Endothelial cell of umbilical vein (primary cell): Measurements from ENCODE around the gene SPINT1. TPM values are rescaled to one million over a fixed set of nuclear protein-coding genes. Genes with fewer than 3 reads are reported as not detected.
A peak's percentile ranks its signal among the peaks of the same experiment; 100 is the strongest.

Experiments used
- BruUV-seq: library from RNA; stranded (reverse); fragments of 400-500 nt; replicated peaks from 2 replicates; lab custom pipeline; 2021; lab: Mats Ljungman, UMichigan
- CTCF ChIA-PET: fragments of 300-600, 350-600 bp; sonication (Branson Sonifier 250); formaldehyde crosslinking; loops from one replicate; lab custom pipeline; 2021; ENCODE audit warnings: antibody characterized with exemption, inconsistent platforms; lab: Charles Lee
- POLR2A ChIA-PET: fragments of 300-600, 350-600 bp; sonication (Branson Sonifier 250); formaldehyde crosslinking; loops from one replicate; lab custom pipeline; 2021; ENCODE audit warnings: antibody characterized with exemption, inconsistent platforms; lab: Charles Lee
- DNase-seq: peaks from one replicate; pipeline ENCODE4 v3.0.0-alpha.2; 2011; ENCODE audit warnings: low read depth, low spot score
- FAIRE-seq: peaks from 2 replicates; lab custom pipeline; 2011; peaks lifted over from hg19 to GRCh38; lab: Jason Lieb, UNC
- H2AFZ ChIP-seq: 2 replicates; pipeline ENCODE4 v1.6.0; 2012; ENCODE audit warnings: low read depth, low read length, control low read depth, inconsistent platforms
- H3K27ac ChIP-seq: 2 replicates; pipeline ENCODE4 v1.5.1; 2011; ENCODE audit warnings: low read depth, mild to moderate bottlenecking, control low read depth, low read length, moderate library complexity; ENCODE audit not compliant: insufficient read depth
- H3K27me3 ChIP-seq, 2 experiments: 2 replicates each; pipeline versions ENCODE4 v1.6.0 to v1.6.1; 2011; ENCODE audit warnings: low read length in 2 of 2, mixed read lengths in 1 of 2; ENCODE audit not compliant: control insufficient read depth in 2 of 2, insufficient read depth in 2 of 2
- H3K36me3 ChIP-seq, 2 experiments: 2 replicates in 1 of 2; 3 replicates in 1 of 2; pipeline ENCODE4 v1.5.1; 2011; ENCODE audit warnings: low read length in 2 of 2, mild to moderate bottlenecking in 1 of 2, moderate library complexity in 1 of 2; ENCODE audit not compliant: control insufficient read depth in 2 of 2, insufficient read depth in 2 of 2; ENCODE audit errors: extremely low read depth in 1 of 2
- H3K4me1 ChIP-seq: 3 replicates; pipeline ENCODE4 v1.5.1; 2011; ENCODE audit warnings: mild to moderate bottlenecking, low read length; ENCODE audit not compliant: control insufficient read depth, insufficient read depth; ENCODE audit errors: extremely low read depth
- H3K4me2 ChIP-seq: 2 replicates; pipeline ENCODE4 v1.6.1; 2011; ENCODE audit warnings: low read length, control low read depth, mixed read lengths; ENCODE audit not compliant: insufficient read depth
- H3K4me3 ChIP-seq, 3 experiments: fragments of 200-600 bp in 1 of 3; sonication (generic), shearing (Covaris generic) in 1 of 3; replicated peaks in 1 of 3; 2 replicates each; pipeline ENCODE4 v1.5.1; 2011 to 2016; ENCODE audit warnings: control low read depth in 3 of 3, low read length in 3 of 3, mild to moderate bottlenecking in 2 of 3, inconsistent platforms in 1 of 3, low read depth in 1 of 3, moderate library complexity in 1 of 3; ENCODE audit not compliant: insufficient read depth in 1 of 3
- H3K79me2 ChIP-seq: 2 replicates; pipeline ENCODE4 v1.6.0; 2012; ENCODE audit warnings: low read length, inconsistent platforms; ENCODE audit not compliant: control insufficient read depth, insufficient read depth
- H3K9ac ChIP-seq: replicated peaks from 2 replicates; pipeline ENCODE3; 2011; ENCODE audit warnings: low read length, control low read depth; ENCODE audit not compliant: insufficient read depth; ENCODE audit errors: extremely low read depth
- H3K9me1 ChIP-seq: replicated peaks from 3 replicates; pipeline ENCODE4 v1.6.0; 2011; ENCODE audit warnings: mild to moderate bottlenecking, low read length; ENCODE audit not compliant: control insufficient read depth, insufficient read depth; ENCODE audit errors: extremely low read depth
- H3K9me3 ChIP-seq: replicated peaks from 2 replicates; pipeline ENCODE4 v1.5.1; 2012; ENCODE audit warnings: low read length, inconsistent platforms; ENCODE audit not compliant: control insufficient read depth, insufficient read depth
- H4K20me1 ChIP-seq: replicated peaks from 2 replicates; pipeline ENCODE3; 2011; ENCODE audit warnings: mild to moderate bottlenecking, low read length; ENCODE audit not compliant: control insufficient read depth, insufficient read depth; ENCODE audit errors: extremely low read depth
- FOS ChIP-seq: IDR thresholded peaks from 2 replicates; pipeline ENCODE4 v1.6.1; 2011; ENCODE audit warnings: mild to moderate bottlenecking, low read length, moderate library complexity, borderline replicate concordance; ENCODE audit not compliant: insufficient read depth
- JUN ChIP-seq: IDR thresholded peaks from 2 replicates; pipeline ENCODE4 v1.6.1; 2011; ENCODE audit warnings: borderline replicate concordance, low read depth; ENCODE audit not compliant: insufficient read length, insufficient read depth
- MAX ChIP-seq: IDR thresholded peaks from 2 replicates; pipeline ENCODE4 v1.6.1; 2011; ENCODE audit not compliant: insufficient read depth, insufficient read length
- MYC ChIP-seq: IDR thresholded peaks from one replicate; pipeline ENCODE4 v1.6.1; 2011; ENCODE audit warnings: mild to moderate bottlenecking, low read depth, low read length
- POLR2A ChIP-seq: IDR thresholded peaks from 2 replicates; pipeline ENCODE4 v1.6.1; 2012; ENCODE audit warnings: low read depth, mild to moderate bottlenecking, control low read depth, low read length
- POLR2AphosphoS5 ChIP-seq: IDR thresholded peaks from 2 replicates; pipeline ENCODE4 v1.6.1; 2012; ENCODE audit warnings: low read depth, mild to moderate bottlenecking, control low read depth, low read length, moderate library complexity; ENCODE audit not compliant: insufficient read depth
- dilution Hi-C: fragments of 300-500 bp; cut with MboI; formaldehyde crosslinking; loops from one replicate; pipeline ENCODE4 v1.15.0; 2019; ENCODE audit warnings: low sequenced_read_pairs; ENCODE audit not compliant: extremely low pct_ligation_motif_present
- intact Hi-C: fragments of 100-400 bp; cut with micrococcal nuclease; formaldehyde crosslinking; loops from one replicate; pipeline ENCODE4 v1.10.0; 2022
- polyA plus RNA-seq, 4 experiments: library from polyadenylated mRNA; depleted of rRNA in 3 of 4; stranded (reverse) in 3 of 4; unstranded in 1 of 4; fragments of >200 nt; gene quantifications; 2 replicates each; pipeline versions ENCODE4 v1.2.1 to v1.2.3, GENCODE V29; 2011 to 2012; ENCODE audit warnings: missing spikeins in 1 of 4
- total RNA-seq: library from RNA; stranded (reverse); gene quantifications from 2 replicates; pipeline ENCODE4 v1.2.3, GENCODE V29; 2021

The SPINT1 gene
- total and polyA plus RNA-seq, 2 donors (not counting 3 experiments of a cell fraction or from before 2014, with no cell fraction given): 4.1 to 4.2 TPM

GRCh38 chr15:40807888-40808461, 35.9 kb upstream of the SPINT1 start:
- Histone ChIP-seq H3K4me2 (peak overlapping the region; percentile 72), H2AFZ (peak overlapping the region; percentile 80), H3K9ac (peak overlapping the region; percentile 18), H3K27me3 (no peaks in the 10 kb centered on the region), H3K9me1 (no peaks in the 10 kb centered on the region), H3K79me2 (peaks cover 21% of the 10 kb centered on the region), H3K36me3 (peaks cover 2 to 14% of the 10 kb centered on the region in 2 experiments), H3K4me3 (peak overlapping the region; percentile 43 to 67 (median 64)), H4K20me1 (no peaks in the 10 kb centered on the region), H3K4me1 (peaks cover 14% of the 10 kb centered on the region), H3K9me3 (no peaks in the 10 kb centered on the region), H3K27ac (no peak overlapping the region)
- TF ChIP-seq POLR2A (no peak), JUN (no peak), FOS (no peak), MYC (no peak), POLR2AphosphoS5 (no peak), MAX (no peak)
- ChIA-PET POLR2A (interaction anchor here (0.6 kb wide), 2 partner anchors 11 to 209 kb away, joined by 4 to 5 read pairs; no protein-coding TSS in a partner anchor), CTCF (interaction anchor here (1.0 to 2.6 kb wide), 7 partner anchors 14 to 86 kb away, joined by 3 to 9 read pairs (median 4); partner anchors contain the start of genes C15orf62 and VPS18)
- intact Hi-C loops: loop anchor here (1.0 to 10.0 kb wide), 6 partner anchors 12 to 213 kb away; partner anchors contain the start of genes KNL1 and RMDN3
- DNase-seq (no peak), FAIRE-seq (no peak)
- no TSS peak for BruUV-seq
- dilution Hi-C loops: no loop called here
